Progenitor cell of endocrine pancreas (in vitro differentiated cells): ENCODE measurements around the gene SPAG16. TPM values are rescaled to one million over a fixed set of nuclear protein-coding genes. Genes with fewer than 3 reads are reported as not detected.

Source experiments
- DNase-seq: peaks from one replicate; pipeline ENCODE4 v3.0.0; 2021; ENCODE audit warnings: low spot score; ENCODE audit not compliant: unreplicated experiment
- H3K27ac Mint-ChIP-seq: 2 replicates; pipeline ENCODE4 v1.8.0; 2021; ENCODE audit warnings: mild to moderate bottlenecking, moderate library complexity, mixed read lengths
- H3K27me3 Mint-ChIP-seq: 2 replicates; pipeline ENCODE4 v1.8.0; 2021; ENCODE audit warnings: mixed read lengths
- H3K36me3 Mint-ChIP-seq: 2 replicates; pipeline ENCODE4 v1.8.0; 2022; ENCODE audit warnings: mixed read lengths; ENCODE audit not compliant: insufficient read depth
- H3K4me1 Mint-ChIP-seq: 2 replicates; pipeline ENCODE4 v1.8.0; 2021; ENCODE audit warnings: low read depth, mixed read lengths
- H3K4me3 Mint-ChIP-seq: 2 replicates; pipeline ENCODE4 v1.8.0; 2021; ENCODE audit warnings: low read depth, mild to moderate bottlenecking, moderate library complexity, mixed read lengths
- H3K9me3 Mint-ChIP-seq: 2 replicates; pipeline ENCODE4 v1.8.0; 2021; ENCODE audit warnings: low read depth, mixed read lengths
- total RNA-seq: library from RNA; stranded (reverse); gene quantifications from 2 replicates; pipeline ENCODE4 v1.2.1, GENCODE V29; 2021
- TF ChIP-seq, protein P1 (sequence below): fragments of 200-600 bp; sonication (generic); IDR thresholded peaks from one replicate; pipeline ENCODE4 v1.5.0; 2021; ENCODE audit warnings: antibody characterized with exemption, mild to moderate bottlenecking; ENCODE audit not compliant: unreplicated experiment

The SPAG16 gene
- total RNA-seq, 1 donor from 2014 or later: 52.8 TPM

DNA sequence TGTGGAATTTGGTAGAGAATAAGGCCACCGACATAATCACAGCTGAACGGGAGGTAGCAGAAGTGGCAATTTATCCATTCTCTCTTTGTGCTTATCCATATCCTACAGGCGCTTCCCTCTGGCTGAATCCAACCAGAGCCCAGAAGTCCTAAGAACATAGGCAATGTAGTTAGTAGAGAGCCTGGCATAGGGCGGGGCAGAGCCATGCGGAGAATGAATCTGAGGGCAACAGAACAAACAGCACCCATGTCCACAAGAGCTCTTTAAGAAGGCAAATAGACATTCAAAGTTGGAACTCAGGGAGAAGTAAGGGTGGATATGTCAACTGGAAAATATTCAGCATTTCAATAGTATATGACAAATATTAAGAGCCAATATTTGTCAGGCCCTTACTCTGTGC, 820.7 kb downstream of the SPAG16 start:
- Mint-ChIP-seq H3K4me1 (no peaks in the 10 kb centered on the region), H3K9me3 (peaks cover 3% of the 10 kb centered on the region), H3K4me3 (no peak overlapping the region), H3K27ac (no peak overlapping the region), H3K36me3 (no peaks in the 10 kb centered on the region), H3K27me3 (no peaks in the 10 kb centered on the region)
- TF ChIP-seq, protein P1, sequence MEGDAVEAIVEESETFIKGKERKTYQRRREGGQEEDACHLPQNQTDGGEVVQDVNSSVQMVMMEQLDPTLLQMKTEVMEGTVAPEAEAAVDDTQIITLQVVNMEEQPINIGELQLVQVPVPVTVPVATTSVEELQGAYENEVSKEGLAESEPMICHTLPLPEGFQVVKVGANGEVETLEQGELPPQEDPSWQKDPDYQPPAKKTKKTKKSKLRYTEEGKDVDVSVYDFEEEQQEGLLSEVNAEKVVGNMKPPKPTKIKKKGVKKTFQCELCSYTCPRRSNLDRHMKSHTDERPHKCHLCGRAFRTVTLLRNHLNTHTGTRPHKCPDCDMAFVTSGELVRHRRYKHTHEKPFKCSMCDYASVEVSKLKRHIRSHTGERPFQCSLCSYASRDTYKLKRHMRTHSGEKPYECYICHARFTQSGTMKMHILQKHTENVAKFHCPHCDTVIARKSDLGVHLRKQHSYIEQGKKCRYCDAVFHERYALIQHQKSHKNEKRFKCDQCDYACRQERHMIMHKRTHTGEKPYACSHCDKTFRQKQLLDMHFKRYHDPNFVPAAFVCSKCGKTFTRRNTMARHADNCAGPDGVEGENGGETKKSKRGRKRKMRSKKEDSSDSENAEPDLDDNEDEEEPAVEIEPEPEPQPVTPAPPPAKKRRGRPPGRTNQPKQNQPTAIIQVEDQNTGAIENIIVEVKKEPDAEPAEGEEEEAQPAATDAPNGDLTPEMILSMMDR: no peak
- no peak for DNase-seq

DNA sequence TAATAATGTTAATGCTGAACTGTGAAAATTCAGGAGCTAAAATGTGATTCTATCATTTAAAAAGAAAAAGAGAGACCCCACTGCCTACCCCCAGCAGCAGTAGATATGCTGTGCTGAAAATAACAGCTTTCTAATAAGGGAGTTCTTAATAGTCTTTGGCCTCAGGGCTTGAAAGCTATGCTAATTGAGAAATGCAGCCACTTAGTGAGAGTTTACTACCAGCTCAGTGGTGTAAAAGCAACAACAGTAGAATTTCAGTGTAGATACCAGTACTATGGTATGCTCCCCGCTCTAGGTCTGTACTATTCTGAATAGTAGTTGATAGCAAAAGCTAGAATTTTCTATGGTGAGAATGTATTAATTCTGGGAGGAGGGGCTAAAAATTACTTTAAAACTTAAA, 823.5 kb downstream of the SPAG16 start:
- no peaks in the 10 kb centered on the region for H3K27me3 Mint-ChIP-seq
- no peaks in the 10 kb centered on the region for H3K4me1 Mint-ChIP-seq
- H3K4me3 Mint-ChIP-seq: no peak overlapping the region
- H3K9me3 Mint-ChIP-seq: no peaks in the 10 kb centered on the region
- TF ChIP-seq, protein P1: no peak
- DNase-seq: no peak
- no peaks in the 10 kb centered on the region for H3K36me3 Mint-ChIP-seq
- H3K27ac Mint-ChIP-seq: no peak overlapping the region

DNA sequence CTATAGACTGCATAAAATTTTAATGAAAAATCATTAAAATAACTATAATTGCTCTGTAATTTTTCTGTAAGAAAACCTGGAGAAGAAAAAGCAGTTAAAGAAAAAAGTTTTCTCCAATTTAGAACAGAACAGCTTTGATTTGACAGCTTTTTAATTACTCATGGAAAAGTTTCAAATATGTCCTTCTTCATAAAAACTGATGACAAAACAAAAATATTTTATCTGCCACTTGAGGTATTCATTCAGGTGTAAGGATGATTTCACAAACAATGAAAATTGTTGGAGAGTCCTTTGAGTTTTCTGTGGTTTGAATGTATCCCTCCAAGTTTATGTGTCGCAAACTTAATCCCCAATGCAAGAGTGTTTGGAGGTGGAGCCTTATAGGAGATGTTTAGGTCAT, 824.3 kb downstream of the SPAG16 start:
- H3K4me1 Mint-ChIP-seq: no peaks in the 10 kb centered on the region
- H3K36me3 Mint-ChIP-seq: no peaks in the 10 kb centered on the region
- no peak overlapping the region for H3K27ac Mint-ChIP-seq
- no peaks in the 10 kb centered on the region for H3K27me3 Mint-ChIP-seq
- no peaks in the 10 kb centered on the region for H3K9me3 Mint-ChIP-seq
- TF ChIP-seq, protein P1: no peak
- H3K4me3 Mint-ChIP-seq: no peak overlapping the region
- no peak for DNase-seq

DNA sequence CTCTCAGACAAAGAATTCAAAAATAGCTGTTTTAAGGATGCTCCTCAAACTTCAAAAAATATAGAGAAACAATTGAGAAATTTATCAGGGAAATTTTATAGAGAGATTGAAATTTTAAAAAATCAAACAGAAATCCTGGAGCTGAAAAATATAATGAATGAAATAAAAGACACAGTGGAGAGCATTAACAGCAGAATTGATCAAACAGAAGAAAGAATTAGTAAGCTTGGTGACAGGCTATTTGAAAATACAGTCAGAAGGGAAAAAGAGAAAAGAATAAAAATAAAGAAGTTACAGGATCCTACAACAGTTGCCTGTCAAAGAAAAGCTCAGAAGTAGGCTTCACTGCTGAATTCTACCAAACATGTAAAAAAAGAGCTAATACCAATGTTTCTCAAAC, 832.8 kb downstream of the SPAG16 start:
- peaks cover 17% of the 10 kb centered on the region for H3K9me3 Mint-ChIP-seq
- no peaks in the 10 kb centered on the region for H3K27me3 Mint-ChIP-seq
- DNase-seq: no peak
- peaks cover 4% of the 10 kb centered on the region for H3K36me3 Mint-ChIP-seq
- TF ChIP-seq, protein P1: no peak
- no peak overlapping the region for H3K4me3 Mint-ChIP-seq
- no peak overlapping the region for H3K27ac Mint-ChIP-seq
- no peaks in the 10 kb centered on the region for H3K4me1 Mint-ChIP-seq

DNA sequence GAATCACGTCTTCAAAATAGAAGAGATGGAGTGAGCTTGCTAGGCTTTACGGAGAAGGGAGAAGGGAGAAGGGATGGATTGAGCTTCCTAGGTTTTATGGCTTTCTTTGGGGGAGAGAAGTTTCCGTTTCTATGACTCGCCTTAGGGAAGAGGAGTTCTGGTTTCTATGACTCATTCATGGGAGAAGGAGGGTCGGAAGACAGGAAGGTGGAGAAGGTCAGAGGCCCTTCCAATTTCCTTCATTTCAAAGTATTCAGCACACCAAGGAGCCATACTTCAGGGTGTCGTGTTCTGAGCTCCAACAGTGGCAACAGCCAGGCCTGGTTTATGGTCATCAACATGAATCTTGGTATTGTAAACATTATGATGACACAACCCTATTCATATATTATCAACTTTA, 841.9 kb downstream of the SPAG16 start:
- Mint-ChIP-seq H3K27me3 (no peaks in the 10 kb centered on the region), H3K36me3 (no peaks in the 10 kb centered on the region), H3K4me3 (no peak overlapping the region), H3K4me1 (no peaks in the 10 kb centered on the region), H3K27ac (no peak overlapping the region), H3K9me3 (peaks cover 3% of the 10 kb centered on the region)
- DNase-seq: no peak
- TF ChIP-seq, protein P1: no peak
